Measurements from ENCODE around the gene GUCA2A. TPM values are rescaled to one million over a fixed set of nuclear protein-coding genes. Genes with fewer than 3 reads are reported as not detected.

GUCA2A gene
- total and polyA plus RNA-seq, 2 of the 8 experiments (the other 6 are each of a cell fraction or from before 2014, with no cell fraction given): not detected

GRCh38 chr1:42179900-42180329 lies 15.4 kb upstream of the GUCA2A start (continued):
- TF ChIP-seq, protein P1, sequence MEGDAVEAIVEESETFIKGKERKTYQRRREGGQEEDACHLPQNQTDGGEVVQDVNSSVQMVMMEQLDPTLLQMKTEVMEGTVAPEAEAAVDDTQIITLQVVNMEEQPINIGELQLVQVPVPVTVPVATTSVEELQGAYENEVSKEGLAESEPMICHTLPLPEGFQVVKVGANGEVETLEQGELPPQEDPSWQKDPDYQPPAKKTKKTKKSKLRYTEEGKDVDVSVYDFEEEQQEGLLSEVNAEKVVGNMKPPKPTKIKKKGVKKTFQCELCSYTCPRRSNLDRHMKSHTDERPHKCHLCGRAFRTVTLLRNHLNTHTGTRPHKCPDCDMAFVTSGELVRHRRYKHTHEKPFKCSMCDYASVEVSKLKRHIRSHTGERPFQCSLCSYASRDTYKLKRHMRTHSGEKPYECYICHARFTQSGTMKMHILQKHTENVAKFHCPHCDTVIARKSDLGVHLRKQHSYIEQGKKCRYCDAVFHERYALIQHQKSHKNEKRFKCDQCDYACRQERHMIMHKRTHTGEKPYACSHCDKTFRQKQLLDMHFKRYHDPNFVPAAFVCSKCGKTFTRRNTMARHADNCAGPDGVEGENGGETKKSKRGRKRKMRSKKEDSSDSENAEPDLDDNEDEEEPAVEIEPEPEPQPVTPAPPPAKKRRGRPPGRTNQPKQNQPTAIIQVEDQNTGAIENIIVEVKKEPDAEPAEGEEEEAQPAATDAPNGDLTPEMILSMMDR (IDR thresholded peaks at IDR 0.05; ENCODE audit: control extremely low read depth in 1 of 3, insufficient read depth in 1 of 3, low read depth in 1 of 3, low read length in 3 of 3): no peak

Data from H1 (cell line).